ENCODE measurements around the gene PLAAT2. TPM values are rescaled to one million over a fixed set of nuclear protein-coding genes. Genes with fewer than 3 reads are reported as not detected.
"Not testable (repeated sequence)": the region's sequence is repeated elsewhere in the genome, so short reads cannot be mapped to it uniquely, and the experiment has no call there.

Gene PLAAT2
- total and polyA plus RNA-seq, 8 donors: 1.3 to 66.7 (median 7.6) TPM; not detected in 3

- H3K27ac ChIP-seq: peak overlapping the region in 2 of 5 donors; percentile 29 to 33
- intact Hi-C loops (cut with DNase I; ENCODE audit: low total_unique reads): no loop called here
- H3K4me3 ChIP-seq: no peak overlapping the region
These were observed 9.4 kb downstream of the PLAAT2 start for GRCh38 chr11:63553759-63554158.

GRCh38 chr11:63552921-63553320, 10.3 kb downstream of the PLAAT2 start:
- H3K27ac ChIP-seq: peak overlapping the region in 1 of 5 donors; percentile 33
- H3K4me3 ChIP-seq: no peak overlapping the region
- WGBS, 5 donors: 82 to 89% (median 85%) methylated on average over 7 of the region's 7 CpGs
- peaks cover 0 to 4% (median 2%) of the 10 kb centered on the region in 4 donors for H3K4me1 ChIP-seq
- no peak for DNase-seq
- TF ChIP-seq EP300 (IDR thresholded peaks at IDR 0.05): no peak
- TF ChIP-seq, protein P1, sequence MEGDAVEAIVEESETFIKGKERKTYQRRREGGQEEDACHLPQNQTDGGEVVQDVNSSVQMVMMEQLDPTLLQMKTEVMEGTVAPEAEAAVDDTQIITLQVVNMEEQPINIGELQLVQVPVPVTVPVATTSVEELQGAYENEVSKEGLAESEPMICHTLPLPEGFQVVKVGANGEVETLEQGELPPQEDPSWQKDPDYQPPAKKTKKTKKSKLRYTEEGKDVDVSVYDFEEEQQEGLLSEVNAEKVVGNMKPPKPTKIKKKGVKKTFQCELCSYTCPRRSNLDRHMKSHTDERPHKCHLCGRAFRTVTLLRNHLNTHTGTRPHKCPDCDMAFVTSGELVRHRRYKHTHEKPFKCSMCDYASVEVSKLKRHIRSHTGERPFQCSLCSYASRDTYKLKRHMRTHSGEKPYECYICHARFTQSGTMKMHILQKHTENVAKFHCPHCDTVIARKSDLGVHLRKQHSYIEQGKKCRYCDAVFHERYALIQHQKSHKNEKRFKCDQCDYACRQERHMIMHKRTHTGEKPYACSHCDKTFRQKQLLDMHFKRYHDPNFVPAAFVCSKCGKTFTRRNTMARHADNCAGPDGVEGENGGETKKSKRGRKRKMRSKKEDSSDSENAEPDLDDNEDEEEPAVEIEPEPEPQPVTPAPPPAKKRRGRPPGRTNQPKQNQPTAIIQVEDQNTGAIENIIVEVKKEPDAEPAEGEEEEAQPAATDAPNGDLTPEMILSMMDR (IDR thresholded peaks at IDR 0.05): no peak
- TF ChIP-seq POLR2A (IDR thresholded peaks at IDR 0.05): no peak
- TF ChIP-seq POLR2AphosphoS5 (IDR thresholded peaks at IDR 0.05): no peak
- H3K9me3 ChIP-seq: no peaks in the 10 kb centered on the region
- no peaks in the 10 kb centered on the region for H3K36me3 ChIP-seq
- intact Hi-C loops (cut with DNase I; ENCODE audit: low total_unique reads): no loop called here
- H3K27me3 ChIP-seq: no peaks in the 10 kb centered on the region

More at GRCh38 chr11:63553759-63554158, 9.4 kb downstream of the PLAAT2 start:
- Histone ChIP-seq H3K9me3 (no peaks in the 10 kb centered on the region), H3K4me1 (peaks cover 0 to 11% (median 4%) of the 10 kb centered on the region in 4 donors), H3K27me3 (no peaks in the 10 kb centered on the region), H3K36me3 (no peaks in the 10 kb centered on the region)
- no peak for TF ChIP-seq EP300 (IDR thresholded peaks at IDR 0.05)
- no peak for TF ChIP-seq POLR2A (IDR thresholded peaks at IDR 0.05)
- TF ChIP-seq, protein P1 (IDR thresholded peaks at IDR 0.05): no peak
- no peak for TF ChIP-seq POLR2AphosphoS5 (IDR thresholded peaks at IDR 0.05)
- DNase-seq: no peak
- WGBS, 5 donors: 70 to 84% (median 77%) methylated on average over 8 of the region's 8 CpGs

DNA sequence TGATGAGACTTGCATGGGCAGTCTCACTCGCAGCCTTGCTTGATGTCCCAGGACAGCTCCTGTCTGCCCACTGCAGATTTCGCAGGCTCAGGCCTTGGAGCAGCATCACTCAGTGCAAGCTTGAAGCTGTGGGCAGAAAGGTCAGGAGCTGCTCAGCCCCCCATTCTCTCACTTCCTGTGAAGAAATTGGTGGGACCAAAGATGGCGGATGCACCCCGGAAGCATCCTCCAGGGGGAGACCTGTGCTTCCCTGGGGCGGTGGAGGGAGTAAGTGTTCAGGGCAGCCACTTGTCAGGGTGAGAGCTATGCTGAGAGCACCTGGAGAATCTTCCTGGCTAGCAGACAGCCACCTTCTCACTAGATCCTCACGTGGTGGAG, 11.3 kb downstream of the PLAAT2 start:
- H3K4me1 ChIP-seq: peaks cover 0 to 4% (median 2%) of the 10 kb centered on the region in 4 donors
- H3K27ac ChIP-seq: peak overlapping the region in 3 of 5 donors; percentile 8 to 11 (median 10)
- H3K27me3 ChIP-seq: no peaks in the 10 kb centered on the region
- no peak for DNase-seq
- H3K4me3 ChIP-seq: peak overlapping the region in 1 of 4 donors; percentile 9
- 79 to 91% (median 88%) methylated on average over 6 of the region's 6 CpGs for WGBS, 5 donors
- no peaks in the 10 kb centered on the region for H3K9me3 ChIP-seq
- intact Hi-C loops (cut with DNase I; ENCODE audit: low total_unique reads): no loop called here
- no peak for TF ChIP-seq EP300 (IDR thresholded peaks at IDR 0.05)
- TF ChIP-seq, protein P1 (IDR thresholded peaks at IDR 0.05): no peak
- no peak for TF ChIP-seq POLR2AphosphoS5 (IDR thresholded peaks at IDR 0.05)
- TF ChIP-seq POLR2A (IDR thresholded peaks at IDR 0.05): no peak
- H3K36me3 ChIP-seq: peaks cover 0 to 9% (median 8%) of the 10 kb centered on the region in 4 donors

DNA sequence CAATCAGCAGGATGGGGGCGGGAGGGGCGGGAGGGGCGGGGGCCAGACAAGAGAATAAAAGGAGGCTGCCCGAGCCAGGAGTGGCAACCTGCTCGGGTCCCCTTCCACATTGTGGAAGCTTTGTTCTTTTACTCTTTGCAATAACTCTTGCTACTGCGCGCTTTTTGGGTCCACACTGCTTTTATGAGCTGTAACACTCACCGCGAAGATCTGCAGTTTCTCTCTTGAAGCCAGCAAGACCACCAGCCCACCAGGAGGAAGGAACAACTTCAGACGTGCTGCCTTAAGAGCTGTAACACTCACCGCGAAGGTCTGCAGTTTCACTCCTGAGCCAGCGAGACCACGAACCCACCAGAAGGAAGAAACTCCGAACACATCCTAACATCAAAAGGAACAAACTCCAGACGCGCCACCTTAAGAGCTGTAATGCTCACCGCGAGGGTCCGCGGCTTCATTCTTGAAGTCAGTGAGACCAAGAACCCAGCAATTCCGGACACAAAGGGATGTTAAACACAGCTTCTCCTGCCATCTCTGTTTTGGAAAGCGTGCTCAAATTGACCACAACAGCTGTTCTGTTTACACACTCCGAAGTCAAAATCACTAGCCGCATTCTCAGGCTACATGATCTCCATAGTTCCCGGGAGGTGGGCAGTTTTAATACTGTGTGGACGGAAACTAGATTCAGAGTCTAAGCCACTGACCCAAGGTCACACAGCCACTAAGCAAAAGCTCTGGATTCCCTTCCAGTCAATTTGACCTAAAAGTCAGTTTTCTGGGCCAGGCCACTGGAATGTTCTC, 11.9 kb downstream of the PLAAT2 start:
- no peak for DNase-seq
- intact Hi-C loops (cut with DNase I; ENCODE audit: low total_unique reads): no loop called here
- TF ChIP-seq POLR2A (IDR thresholded peaks at IDR 0.05): no peak
- TF ChIP-seq, protein P1 (IDR thresholded peaks at IDR 0.05): no peak
- no peak for TF ChIP-seq EP300 (IDR thresholded peaks at IDR 0.05)
- no peak for TF ChIP-seq POLR2AphosphoS5 (IDR thresholded peaks at IDR 0.05)
- peak overlapping the region in 1 of 4 donors; percentile 9 for H3K4me3 ChIP-seq
- no peaks in the 10 kb centered on the region for H3K27me3 ChIP-seq
- H3K4me1 ChIP-seq: peaks cover 0 to 4% (median 2%) of the 10 kb centered on the region in 4 donors
- no peaks in the 10 kb centered on the region for H3K9me3 ChIP-seq
- 69 to 89% (median 79%) methylated on average over 25 to 27 of the region's 27 CpGs for WGBS, 5 donors
- H3K27ac ChIP-seq: peak overlapping the region in 3 of 5 donors; percentile 8 to 11 (median 10)
- H3K36me3 ChIP-seq: peaks cover 0 to 15% (median 14%) of the 10 kb centered on the region in 4 donors

- H3K4me1 ChIP-seq; H3K4me3 ChIP-seq; DNase-seq; H3K27me3 ChIP-seq; H3K9me3 ChIP-seq; intact Hi-C loops (cut with DNase I; ENCODE audit: low total_unique reads); H3K27ac ChIP-seq: not testable (repeated sequence)
- WGBS, 5 donors: 87 to 97% (median 93%) methylated on average over 14 to 31 of the region's 31 CpGs
- peaks cover 0 to 26% (median 25%) of the 10 kb centered on the region in 4 donors for H3K36me3 ChIP-seq
These were observed 13.0 kb downstream of the PLAAT2 start for GRCh38 chr11:63550156-63550700.

Measured in stomach (tissue), 9 donors.